Middle frontal gyrus (tissue), 1 donor: Measurements from ENCODE around the gene PTPRD.

Experiments
- DNase-seq: peaks from one replicate; pipeline ENCODE4 v3.0.0-alpha.2; 2015; ENCODE audit warnings: low spot score; ENCODE audit errors: extremely low spot score

The PTPRD gene

GRCh38 chr9:9621355-9621940, 991.4 kb downstream of the PTPRD start:
- no peak for DNase-seq

- DNase-seq = no peak
Measured at GRCh38 chr9:9620736-9621135, 992.1 kb downstream of the PTPRD start.

GRCh38 chr9:9615086-9615485, 997.7 kb downstream of the PTPRD start:
- no peak for DNase-seq

- no peak for DNase-seq
Measured at GRCh38 chr9:9614607-9615006, 998.2 kb downstream of the PTPRD start.

GRCh38 chr9:9612755-9613154, 1000.0 kb downstream of the PTPRD start:
- DNase-seq = no peak

- DNase-seq = no peak
Measured at GRCh38 chr9:9612270-9612669, 1000.5 kb downstream of the PTPRD start.

- DNase-seq = no peak
Measured at GRCh38 chr9:9605681-9606080, 1007.1 kb downstream of the PTPRD start.

GRCh38 chr9:9603345-9603744, 1009.5 kb downstream of the PTPRD start:
- DNase-seq = no peak

GRCh38 chr9:9598723-9599122, 1014.1 kb downstream of the PTPRD start:
- no peak for DNase-seq

GRCh38 chr9:9592104-9592503, 1020.7 kb downstream of the PTPRD start:
- no peak for DNase-seq

- DNase-seq = no peak
Measured at GRCh38 chr9:9585920-9586319, 1026.9 kb downstream of the PTPRD start.

- DNase-seq = no peak
Measured at GRCh38 chr9:9574080-9574479, 1038.7 kb downstream of the PTPRD start.

- DNase-seq = no peak
Measured at GRCh38 chr9:9565700-9566099, 1047.1 kb downstream of the PTPRD start.

- DNase-seq = no peak
Measured at GRCh38 chr9:9563817-9564216, 1049.0 kb downstream of the PTPRD start.

- no peak for DNase-seq
Measured at GRCh38 chr9:9560382-9561035, 1052.3 kb downstream of the PTPRD start.

GRCh38 chr9:9558907-9559306, 1053.9 kb downstream of the PTPRD start:
- DNase-seq = no peak

- no peak for DNase-seq
Measured at GRCh38 chr9:9557804-9558334, 1054.9 kb downstream of the PTPRD start.

GRCh38 chr9:9556865-9557803, 1055.7 kb downstream of the PTPRD start:
- no peak for DNase-seq

GRCh38 chr9:9552665-9553064, 1060.1 kb downstream of the PTPRD start:
- no peak for DNase-seq

GRCh38 chr9:9538766-9539165, 1074.0 kb downstream of the PTPRD start:
- DNase-seq = no peak

GRCh38 chr9:9538356-9538755, 1074.4 kb downstream of the PTPRD start:
- no peak for DNase-seq

- no peak for DNase-seq
Measured at GRCh38 chr9:9536523-9536922, 1076.3 kb downstream of the PTPRD start.
